Endothelial cell of umbilical vein (primary cell): Measurements from ENCODE around the gene NR2E1. TPM values are rescaled to one million over a fixed set of nuclear protein-coding genes. Genes with fewer than 3 reads are reported as not detected.

Experiments used
- BruUV-seq: library from RNA; stranded (reverse); fragments of 400-500 nt; replicated peaks from 2 replicates; lab custom pipeline; 2021; lab: Mats Ljungman, UMichigan
- CTCF ChIA-PET: fragments of 300-600, 350-600 bp; sonication (Branson Sonifier 250); formaldehyde crosslinking; loops from one replicate; lab custom pipeline; 2021; ENCODE audit warnings: antibody characterized with exemption, inconsistent platforms; lab: Charles Lee
- POLR2A ChIA-PET: fragments of 300-600, 350-600 bp; sonication (Branson Sonifier 250); formaldehyde crosslinking; loops from one replicate; lab custom pipeline; 2021; ENCODE audit warnings: antibody characterized with exemption, inconsistent platforms; lab: Charles Lee
- DNase-seq: peaks from one replicate; pipeline ENCODE4 v3.0.0-alpha.2; 2011; ENCODE audit warnings: low read depth, low spot score
- FAIRE-seq: peaks from 2 replicates; lab custom pipeline; 2011; peaks lifted over from hg19 to GRCh38; lab: Jason Lieb, UNC
- H2AFZ ChIP-seq: 2 replicates; pipeline ENCODE4 v1.6.0; 2012; ENCODE audit warnings: low read depth, low read length, control low read depth, inconsistent platforms
- H3K27ac ChIP-seq: 2 replicates; pipeline ENCODE4 v1.5.1; 2011; ENCODE audit warnings: low read depth, mild to moderate bottlenecking, control low read depth, low read length, moderate library complexity; ENCODE audit not compliant: insufficient read depth
- H3K27me3 ChIP-seq, 2 experiments: 2 replicates each; pipeline versions ENCODE4 v1.6.0 to v1.6.1; 2011; ENCODE audit warnings: low read length in 2 of 2, mixed read lengths in 1 of 2; ENCODE audit not compliant: control insufficient read depth in 2 of 2, insufficient read depth in 2 of 2
- H3K36me3 ChIP-seq, 2 experiments: 2 replicates in 1 of 2; 3 replicates in 1 of 2; pipeline ENCODE4 v1.5.1; 2011; ENCODE audit warnings: low read length in 2 of 2, mild to moderate bottlenecking in 1 of 2, moderate library complexity in 1 of 2; ENCODE audit not compliant: control insufficient read depth in 2 of 2, insufficient read depth in 2 of 2; ENCODE audit errors: extremely low read depth in 1 of 2
- H3K4me1 ChIP-seq: 3 replicates; pipeline ENCODE4 v1.5.1; 2011; ENCODE audit warnings: mild to moderate bottlenecking, low read length; ENCODE audit not compliant: control insufficient read depth, insufficient read depth; ENCODE audit errors: extremely low read depth
- H3K4me2 ChIP-seq: 2 replicates; pipeline ENCODE4 v1.6.1; 2011; ENCODE audit warnings: low read length, control low read depth, mixed read lengths; ENCODE audit not compliant: insufficient read depth
- H3K4me3 ChIP-seq, 3 experiments: fragments of 200-600 bp in 1 of 3; sonication (generic), shearing (Covaris generic) in 1 of 3; replicated peaks in 1 of 3; 2 replicates each; pipeline ENCODE4 v1.5.1; 2011 to 2016; ENCODE audit warnings: control low read depth in 3 of 3, low read length in 3 of 3, mild to moderate bottlenecking in 2 of 3, inconsistent platforms in 1 of 3, low read depth in 1 of 3, moderate library complexity in 1 of 3; ENCODE audit not compliant: insufficient read depth in 1 of 3
- H3K79me2 ChIP-seq: 2 replicates; pipeline ENCODE4 v1.6.0; 2012; ENCODE audit warnings: low read length, inconsistent platforms; ENCODE audit not compliant: control insufficient read depth, insufficient read depth
- H3K9ac ChIP-seq: replicated peaks from 2 replicates; pipeline ENCODE3; 2011; ENCODE audit warnings: low read length, control low read depth; ENCODE audit not compliant: insufficient read depth; ENCODE audit errors: extremely low read depth
- H3K9me1 ChIP-seq: replicated peaks from 3 replicates; pipeline ENCODE4 v1.6.0; 2011; ENCODE audit warnings: mild to moderate bottlenecking, low read length; ENCODE audit not compliant: control insufficient read depth, insufficient read depth; ENCODE audit errors: extremely low read depth
- H3K9me3 ChIP-seq: replicated peaks from 2 replicates; pipeline ENCODE4 v1.5.1; 2012; ENCODE audit warnings: low read length, inconsistent platforms; ENCODE audit not compliant: control insufficient read depth, insufficient read depth
- H4K20me1 ChIP-seq: replicated peaks from 2 replicates; pipeline ENCODE3; 2011; ENCODE audit warnings: mild to moderate bottlenecking, low read length; ENCODE audit not compliant: control insufficient read depth, insufficient read depth; ENCODE audit errors: extremely low read depth
- EZH2 ChIP-seq: IDR thresholded peaks from 2 replicates; pipeline ENCODE4 v1.6.1; 2012; ENCODE audit warnings: borderline replicate concordance, low read depth, mild to moderate bottlenecking, moderate library complexity, low read length, inconsistent platforms; ENCODE audit not compliant: severe bottlenecking
- FOS ChIP-seq: IDR thresholded peaks from 2 replicates; pipeline ENCODE4 v1.6.1; 2011; ENCODE audit warnings: mild to moderate bottlenecking, low read length, moderate library complexity, borderline replicate concordance; ENCODE audit not compliant: insufficient read depth
- GATA2 ChIP-seq: IDR thresholded peaks from 2 replicates; pipeline ENCODE4 v1.7.0; 2011; ENCODE audit warnings: low read depth, mild to moderate bottlenecking, moderate library complexity, mixed read lengths, low read length; ENCODE audit not compliant: insufficient read length, insufficient read depth
- JUN ChIP-seq: IDR thresholded peaks from 2 replicates; pipeline ENCODE4 v1.6.1; 2011; ENCODE audit warnings: borderline replicate concordance, low read depth; ENCODE audit not compliant: insufficient read length, insufficient read depth
- MYC ChIP-seq: IDR thresholded peaks from one replicate; pipeline ENCODE4 v1.6.1; 2011; ENCODE audit warnings: mild to moderate bottlenecking, low read depth, low read length
- POLR2A ChIP-seq: IDR thresholded peaks from 2 replicates; pipeline ENCODE4 v1.6.1; 2012; ENCODE audit warnings: low read depth, mild to moderate bottlenecking, control low read depth, low read length
- POLR2AphosphoS5 ChIP-seq: IDR thresholded peaks from 2 replicates; pipeline ENCODE4 v1.6.1; 2012; ENCODE audit warnings: low read depth, mild to moderate bottlenecking, control low read depth, low read length, moderate library complexity; ENCODE audit not compliant: insufficient read depth
- dilution Hi-C: fragments of 300-500 bp; cut with MboI; formaldehyde crosslinking; loops from one replicate; pipeline ENCODE4 v1.15.0; 2019; ENCODE audit warnings: low sequenced_read_pairs; ENCODE audit not compliant: extremely low pct_ligation_motif_present
- intact Hi-C: fragments of 100-400 bp; cut with micrococcal nuclease; formaldehyde crosslinking; loops from one replicate; pipeline ENCODE4 v1.10.0; 2022
- polyA plus RNA-seq, 4 experiments: library from polyadenylated mRNA; depleted of rRNA in 3 of 4; stranded (reverse) in 3 of 4; unstranded in 1 of 4; fragments of >200 nt; gene quantifications; 2 replicates each; pipeline versions ENCODE4 v1.2.1 to v1.2.3, GENCODE V29; 2011 to 2012; ENCODE audit warnings: missing spikeins in 1 of 4
- total RNA-seq: library from RNA; stranded (reverse); gene quantifications from 2 replicates; pipeline ENCODE4 v1.2.3, GENCODE V29; 2021
- TF ChIP-seq, protein P1 (sequence below), 2 donors: IDR thresholded peaks; 1 replicate in 1 of 2; 2 replicates in 1 of 2; pipeline ENCODE4 v1.5.1; 2011; ENCODE audit warnings: low read length in 2 of 2, mild to moderate bottlenecking in 2 of 2, moderate library complexity in 2 of 2, control low read depth in 1 of 2, inconsistent platforms in 1 of 2, low read depth in 1 of 2; ENCODE audit not compliant: insufficient read depth in 1 of 2; ENCODE audit errors: extremely low read depth in 1 of 2
- TF ChIP-seq, protein P2 (sequence below): IDR thresholded peaks from 2 replicates; pipeline ENCODE4 v1.6.1; 2011; ENCODE audit not compliant: insufficient read depth, insufficient read length

NR2E1 gene
- total and polyA plus RNA-seq, 2 donors (not counting 3 experiments of a cell fraction or from before 2014, with no cell fraction given) = not detected

DNA sequence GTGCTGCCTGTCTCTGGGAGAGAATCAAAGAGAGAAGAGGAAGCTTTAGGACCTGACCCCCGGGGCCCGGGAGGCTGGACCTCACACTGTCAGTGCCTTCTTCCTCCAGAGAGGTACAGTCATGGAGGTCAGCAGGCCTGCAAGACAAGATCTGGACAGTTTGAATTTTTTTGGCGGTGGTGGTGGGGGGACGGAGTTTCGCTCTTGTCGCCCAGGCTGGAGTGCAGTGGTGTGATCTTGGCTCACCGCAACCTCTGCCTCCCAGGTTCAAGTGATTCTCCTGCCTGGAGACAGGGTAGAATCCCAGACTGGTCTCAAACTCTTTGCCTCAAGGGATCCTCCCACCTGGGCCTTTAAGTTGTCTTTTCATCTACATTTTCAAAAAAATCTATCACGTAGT lies 34.4 kb downstream of the NR2E1 start:
- BruUV-seq = no TSS peak

More for the DNA sequence above, 34.4 kb downstream of the NR2E1 start:
- Histone ChIP-seq H3K9ac (no peak overlapping the region), H4K20me1 (no peaks in the 10 kb centered on the region), H3K79me2 (no peaks in the 10 kb centered on the region), H3K27ac (no peak overlapping the region), H3K9me3 (no peaks in the 10 kb centered on the region), H3K27me3 (no peaks in the 10 kb centered on the region), H3K4me1 (no peaks in the 10 kb centered on the region), H2AFZ (no peak overlapping the region), H3K4me2 (no peak overlapping the region), H3K9me1 (no peaks in the 10 kb centered on the region), H3K4me3 (no peak overlapping the region), H3K36me3 (no peaks in the 10 kb centered on the region)
- dilution Hi-C loops (no loop called here), intact Hi-C loops (no loop called here)
- CTCF ChIA-PET = interaction anchor here (0.8 to 2.2 kb wide), 5 partner anchors 10 to 297 kb away, joined by 3 to 15 read pairs (median 4); no protein-coding TSS in a partner anchor
- TF ChIP-seq MYC (no peak), JUN (no peak), POLR2A (no peak), FOS (no peak), EZH2 (no peak), GATA2 (no peak), POLR2AphosphoS5 (no peak)
- TF ChIP-seq, protein P1, sequence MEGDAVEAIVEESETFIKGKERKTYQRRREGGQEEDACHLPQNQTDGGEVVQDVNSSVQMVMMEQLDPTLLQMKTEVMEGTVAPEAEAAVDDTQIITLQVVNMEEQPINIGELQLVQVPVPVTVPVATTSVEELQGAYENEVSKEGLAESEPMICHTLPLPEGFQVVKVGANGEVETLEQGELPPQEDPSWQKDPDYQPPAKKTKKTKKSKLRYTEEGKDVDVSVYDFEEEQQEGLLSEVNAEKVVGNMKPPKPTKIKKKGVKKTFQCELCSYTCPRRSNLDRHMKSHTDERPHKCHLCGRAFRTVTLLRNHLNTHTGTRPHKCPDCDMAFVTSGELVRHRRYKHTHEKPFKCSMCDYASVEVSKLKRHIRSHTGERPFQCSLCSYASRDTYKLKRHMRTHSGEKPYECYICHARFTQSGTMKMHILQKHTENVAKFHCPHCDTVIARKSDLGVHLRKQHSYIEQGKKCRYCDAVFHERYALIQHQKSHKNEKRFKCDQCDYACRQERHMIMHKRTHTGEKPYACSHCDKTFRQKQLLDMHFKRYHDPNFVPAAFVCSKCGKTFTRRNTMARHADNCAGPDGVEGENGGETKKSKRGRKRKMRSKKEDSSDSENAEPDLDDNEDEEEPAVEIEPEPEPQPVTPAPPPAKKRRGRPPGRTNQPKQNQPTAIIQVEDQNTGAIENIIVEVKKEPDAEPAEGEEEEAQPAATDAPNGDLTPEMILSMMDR (IDR thresholded peaks at IDR 0.05; ENCODE audit: extremely low read depth in 1 of 2, insufficient read depth in 1 of 2, low read depth in 1 of 2, low read length in 2 of 2) = no peak
- TF ChIP-seq, protein P2, sequence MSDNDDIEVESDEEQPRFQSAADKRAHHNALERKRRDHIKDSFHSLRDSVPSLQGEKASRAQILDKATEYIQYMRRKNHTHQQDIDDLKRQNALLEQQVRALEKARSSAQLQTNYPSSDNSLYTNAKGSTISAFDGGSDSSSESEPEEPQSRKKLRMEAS = no peak
- FAIRE-seq (no peak), DNase-seq (no peak)
- POLR2A ChIA-PET = no interaction called here
